Naive thymus-derived CD4-positive, alpha-beta T cell (primary cell): ENCODE results near the gene VPS26B. TPM values are rescaled to one million over a fixed set of nuclear protein-coding genes. Genes with fewer than 3 reads are reported as not detected.

ENCODE experiments used
- ATAC-seq: fragments of 150-1000 bp; cut with Tn5 transposase; 2 replicates; pipeline ENCODE4 v1.10.0; 2021; ENCODE audit warnings: mild to moderate bottlenecking, moderate library complexity
- CTCF ChIA-PET: fragments of 350-600 bp; sonication (Branson Sonifier 250); formaldehyde crosslinking; loops from one replicate; lab custom pipeline; 2021; ENCODE audit warnings: antibody characterized with exemption; lab: Charles Lee
- POLR2A ChIA-PET: fragments of 350-600 bp; sonication (Branson Sonifier 250); formaldehyde crosslinking; loops from one replicate; lab custom pipeline; 2021; ENCODE audit warnings: antibody characterized with exemption, inconsistent platforms; lab: Charles Lee
- DNase-seq, 9 donors: peaks; one replicate each; pipeline versions ENCODE4 v3.0.0 to v3.0.0-alpha.2; 2020 to 2022; ENCODE audit warnings: mixed read lengths in 1 of 9
- H3K27ac ChIP-seq: one replicate; pipeline ENCODE4 v1.7.0; 2013; ENCODE audit warnings: mild to moderate bottlenecking, low read depth, low read length, moderate library complexity
- H3K27me3 ChIP-seq, 2 donors: one replicate each; pipeline ENCODE4 v1.7.0; 2013; ENCODE audit warnings: low read length in 2 of 2, mild to moderate bottlenecking in 2 of 2, moderate library complexity in 2 of 2; ENCODE audit not compliant: control insufficient read depth in 2 of 2, insufficient read depth in 2 of 2
- H3K36me3 ChIP-seq, 3 experiments: 1 replicate in 2 of 3; 2 replicates in 1 of 3; pipeline ENCODE4 v1.7.0; 2013; ENCODE audit warnings: low read length in 3 of 3, mild to moderate bottlenecking in 3 of 3, moderate library complexity in 1 of 3; ENCODE audit not compliant: insufficient read depth in 3 of 3, control insufficient read depth in 2 of 3
- H3K4me1 ChIP-seq, 2 donors: one replicate each; pipeline ENCODE4 v1.7.0; 2013; ENCODE audit warnings: low read length in 2 of 2, mild to moderate bottlenecking in 2 of 2, moderate library complexity in 1 of 2; ENCODE audit not compliant: control insufficient read depth in 2 of 2, insufficient read depth in 2 of 2
- H3K4me3 ChIP-seq: 2 replicates; pipeline ENCODE4 v1.7.0; 2013; ENCODE audit warnings: mild to moderate bottlenecking, low read length
- H3K9me3 ChIP-seq, 3 experiments: 1 replicate in 2 of 3; 2 replicates in 1 of 3; pipeline ENCODE4 v1.7.0; 2013; ENCODE audit warnings: low read length in 3 of 3; ENCODE audit not compliant: control insufficient read depth in 2 of 3
- H3K27ac Mint-ChIP-seq, 9 donors: one replicate each; pipeline ENCODE4 v1.8.0; 2020 to 2022; ENCODE audit warnings: mixed read lengths in 9 of 9, mild to moderate bottlenecking in 8 of 9, moderate library complexity in 5 of 9, inconsistent platforms in 2 of 9
- H3K27me3 Mint-ChIP-seq, 5 donors: one replicate each; pipeline ENCODE4 v1.8.0; 2021 to 2022; ENCODE audit warnings: mixed read lengths in 5 of 5, mild to moderate bottlenecking in 1 of 5
- H3K36me3 Mint-ChIP-seq, 5 donors: one replicate each; pipeline ENCODE4 v1.8.0; 2020 to 2022; ENCODE audit warnings: mixed read lengths in 5 of 5, mild to moderate bottlenecking in 3 of 5, inconsistent platforms in 1 of 5
- H3K4me1 Mint-ChIP-seq, 7 donors: one replicate each; pipeline ENCODE4 v1.8.0; 2020 to 2022; ENCODE audit warnings: mixed read lengths in 7 of 7, mild to moderate bottlenecking in 3 of 7, inconsistent platforms in 1 of 7
- H3K4me3 Mint-ChIP-seq, 10 donors: one replicate each; pipeline ENCODE4 v1.8.0; 2020 to 2022; ENCODE audit warnings: mild to moderate bottlenecking in 10 of 10, mixed read lengths in 10 of 10, moderate library complexity in 6 of 10, inconsistent platforms in 2 of 10
- H3K9me3 Mint-ChIP-seq, 11 donors: one replicate each; pipeline ENCODE4 v1.8.0; 2020 to 2022; ENCODE audit warnings: mixed read lengths in 11 of 11, mild to moderate bottlenecking in 4 of 11, inconsistent platforms in 1 of 11, moderate library complexity in 1 of 11
- intact Hi-C, 2 donors: fragments of 100-400 bp; cut with micrococcal nuclease; formaldehyde crosslinking; loops; one replicate each; pipeline ENCODE4 v1.15.1; 2023
- polyA plus RNA-seq, 2 donors: library from polyadenylated mRNA; unstranded; fragments of 300-500 nt; fragmentation: Illumina TruSeq; gene quantifications; one replicate each; pipeline ENCODE4 v1.2.3, GENCODE V29; 2021
- total RNA-seq, 6 experiments: library from RNA in 5 of 6; stranded (reverse) in 5 of 6; gene quantifications; 1 replicate in 5 of 6; 2 replicates in 1 of 6; pipeline ENCODE4 v1.2.3 and lab custom pipeline; 2021 to 2026

The VPS26B gene
- total and polyA plus RNA-seq, 7 experiments from 2014 or later: 42.6 to 69.2 (median 59.1) TPM

DNA sequence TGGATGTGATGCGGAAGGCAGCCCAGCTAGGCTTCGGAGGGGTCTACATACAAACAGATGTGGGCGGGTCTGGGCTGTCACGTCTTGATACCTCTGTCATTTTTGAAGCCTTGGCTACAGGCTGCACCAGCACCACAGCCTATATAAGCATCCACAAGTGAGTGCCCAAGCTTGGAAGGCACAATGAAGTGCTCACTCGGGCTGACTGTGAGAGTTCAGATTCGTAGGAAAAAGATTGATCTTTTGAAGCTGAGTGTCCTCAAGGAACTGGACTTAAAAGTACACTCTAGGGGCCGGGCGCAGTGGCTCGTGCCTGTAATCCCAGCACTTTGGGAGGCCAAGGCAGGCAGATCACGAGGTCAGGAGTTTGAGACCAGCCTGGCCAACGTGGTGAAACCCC, 32.6 kb downstream of the VPS26B start:
- POLR2A ChIA-PET: interaction anchor here (1.5 kb wide), 1 partner anchor 33 kb away, joined by 4 read pairs; the partner anchor contains the start of genes NCAPD3 and VPS26B

DNA sequence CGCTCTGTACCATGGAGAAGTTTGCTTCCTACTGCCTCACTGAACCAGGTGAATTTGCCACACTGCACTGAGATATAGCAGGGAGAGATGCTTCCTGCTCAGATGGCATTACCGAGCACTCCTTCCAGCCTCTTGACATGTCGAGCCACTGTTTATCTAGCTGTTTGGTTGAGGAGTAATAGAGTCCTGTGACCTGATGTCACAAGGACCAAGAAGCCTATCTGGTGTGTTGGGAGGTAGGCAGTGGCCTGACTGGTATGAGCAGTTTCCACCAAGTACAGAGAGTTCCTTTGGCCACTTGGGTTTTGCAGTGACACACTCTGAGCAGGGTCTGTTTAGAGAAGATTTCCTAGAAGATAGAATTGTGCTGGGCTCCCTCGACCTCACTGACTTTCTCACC, 34.1 kb downstream of the VPS26B start:
- Mint-ChIP-seq H3K27me3 (no peaks in the 10 kb centered on the region), H3K4me3 (no peak overlapping the region), H3K9me3 (no peaks in the 10 kb centered on the region), H3K27ac (peak overlapping the region in 1 of 9 donors; percentile 10), H3K4me1 (peaks cover 11 to 36% (median 18%) of the 10 kb centered on the region in 7 donors), H3K36me3 (peaks cover 0 to 26% (median 9%) of the 10 kb centered on the region in 5 donors)
- Histone ChIP-seq H3K9me3 (no peaks in the 10 kb centered on the region), H3K27me3 (no peaks in the 10 kb centered on the region), H3K4me1 (peaks cover 3 to 8% of the 10 kb centered on the region in 2 donors), H3K27ac (no peak overlapping the region), H3K36me3 (peaks cover 6 to 64% (median 6%) of the 10 kb centered on the region in 3 experiments), H3K4me3 (no peak overlapping the region)
- ATAC-seq (no peak), DNase-seq (no peak)
- intact Hi-C loops: no loop called here
- POLR2A ChIA-PET: no interaction called here
- CTCF ChIA-PET: interaction anchor here (1.2 kb wide), 1 partner anchor 18 kb away, joined by 3 read pairs; the partner anchor contains the start of gene GLB1L3

More for the DNA sequence above, 32.6 kb downstream of the VPS26B start:
- Mint-ChIP-seq H3K4me3 (no peak overlapping the region), H3K9me3 (no peaks in the 10 kb centered on the region), H3K27me3 (no peaks in the 10 kb centered on the region), H3K27ac (no peak overlapping the region), H3K4me1 (peaks cover 17 to 40% (median 30%) of the 10 kb centered on the region in 7 donors), H3K36me3 (peaks cover 0 to 21% (median 9%) of the 10 kb centered on the region in 5 donors)
- no peaks in the 10 kb centered on the region for H3K27me3 ChIP-seq
- H3K4me1 ChIP-seq: peaks cover 7 to 13% of the 10 kb centered on the region in 2 donors
- intact Hi-C loops: no loop called here
- no peak for DNase-seq
- CTCF ChIA-PET: interaction anchor here (1.1 kb wide), 1 partner anchor 103 kb away, joined by 3 read pairs; no protein-coding TSS in a partner anchor
- H3K36me3 ChIP-seq: peaks cover 4 to 52% (median 6%) of the 10 kb centered on the region in 3 experiments
- no peak overlapping the region for H3K27ac ChIP-seq
- no peaks in the 10 kb centered on the region for H3K9me3 ChIP-seq
- no peak for ATAC-seq
- no peak overlapping the region for H3K4me3 ChIP-seq

DNA sequence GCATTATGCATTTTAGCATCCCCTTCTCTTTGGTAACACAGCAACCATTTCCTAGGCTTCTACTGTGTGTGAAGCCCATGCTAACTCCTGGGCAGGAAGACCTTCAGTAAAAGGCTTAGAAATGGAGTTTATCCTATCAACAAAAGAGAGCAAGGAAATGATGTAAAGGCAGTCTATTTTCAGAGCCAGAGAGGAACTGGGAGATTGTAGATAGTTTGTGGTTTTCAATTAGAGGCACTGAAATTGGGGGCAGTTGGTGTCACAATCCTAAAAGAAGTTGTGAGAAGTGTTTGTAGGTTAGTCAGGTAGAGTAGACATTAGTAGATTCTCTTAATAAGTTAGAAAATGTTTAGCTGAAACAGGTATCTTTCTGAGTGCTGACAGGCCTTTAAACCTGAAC, 36.0 kb downstream of the VPS26B start:
- POLR2A ChIA-PET: no interaction called here
- peaks cover 0 to 28% (median 9%) of the 10 kb centered on the region in 5 donors for H3K36me3 Mint-ChIP-seq

DNA sequence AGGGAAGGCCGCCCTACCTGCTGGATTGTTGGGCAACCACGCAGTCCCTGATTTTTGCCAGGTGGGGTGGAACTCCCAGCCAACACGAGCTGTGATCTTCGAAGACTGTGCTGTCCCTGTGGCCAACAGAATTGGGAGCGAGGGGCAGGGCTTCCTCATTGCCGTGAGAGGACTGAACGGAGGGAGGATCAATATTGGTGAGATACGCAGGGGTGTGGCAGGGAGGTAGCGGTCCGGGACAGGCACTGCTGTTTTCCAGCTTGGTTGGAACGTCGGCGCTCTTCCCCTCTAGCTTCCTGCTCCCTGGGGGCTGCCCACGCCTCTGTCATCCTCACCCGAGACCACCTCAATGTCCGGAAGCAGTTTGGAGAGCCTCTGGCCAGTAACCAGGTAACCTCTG, 36.5 kb downstream of the VPS26B start:
- no peaks in the 10 kb centered on the region for H3K9me3 ChIP-seq
- Mint-ChIP-seq H3K27ac (no peak overlapping the region), H3K9me3 (no peaks in the 10 kb centered on the region), H3K4me3 (no peak overlapping the region), H3K4me1 (peaks cover 0 to 27% (median 4%) of the 10 kb centered on the region in 7 donors), H3K27me3 (no peaks in the 10 kb centered on the region), H3K36me3 (peaks cover 0 to 28% (median 9%) of the 10 kb centered on the region in 5 donors)
- ChIA-PET CTCF (interaction anchor here (1.5 kb wide), 1 partner anchor 26 kb away, joined by 3 read pairs; no protein-coding TSS in a partner anchor), POLR2A (interaction anchor here (1.4 to 1.7 kb wide), 2 partner anchors 15 to 35 kb away, joined by 5 to 6 read pairs; partner anchors contain the start of gene GLB1L3)
- H3K27ac ChIP-seq: no peak overlapping the region
- no peaks in the 10 kb centered on the region for H3K27me3 ChIP-seq
- no peak for ATAC-seq
- no peaks in the 10 kb centered on the region for H3K4me1 ChIP-seq
- H3K4me3 ChIP-seq: no peak overlapping the region
- no peak for DNase-seq
- intact Hi-C loops: no loop called here
- peaks cover 6 to 64% (median 6%) of the 10 kb centered on the region in 3 experiments for H3K36me3 ChIP-seq

More for the DNA sequence above, 36.0 kb downstream of the VPS26B start:
- Histone ChIP-seq H3K4me3 (no peak overlapping the region), H3K27me3 (no peaks in the 10 kb centered on the region), H3K36me3 (peaks cover 6 to 64% (median 6%) of the 10 kb centered on the region in 3 experiments), H3K4me1 (no peaks in the 10 kb centered on the region), H3K9me3 (no peaks in the 10 kb centered on the region), H3K27ac (no peak overlapping the region)
- Mint-ChIP-seq H3K27ac (peak overlapping the region in 2 of 9 donors; percentile 44 to 65), H3K27me3 (no peaks in the 10 kb centered on the region), H3K4me3 (no peak overlapping the region), H3K4me1 (peaks cover 0 to 32% (median 7%) of the 10 kb centered on the region in 7 donors), H3K9me3 (no peaks in the 10 kb centered on the region)
- CTCF ChIA-PET: no interaction called here
- intact Hi-C loops: no loop called here
- DNase-seq: no peak
- no peak for ATAC-seq

DNA sequence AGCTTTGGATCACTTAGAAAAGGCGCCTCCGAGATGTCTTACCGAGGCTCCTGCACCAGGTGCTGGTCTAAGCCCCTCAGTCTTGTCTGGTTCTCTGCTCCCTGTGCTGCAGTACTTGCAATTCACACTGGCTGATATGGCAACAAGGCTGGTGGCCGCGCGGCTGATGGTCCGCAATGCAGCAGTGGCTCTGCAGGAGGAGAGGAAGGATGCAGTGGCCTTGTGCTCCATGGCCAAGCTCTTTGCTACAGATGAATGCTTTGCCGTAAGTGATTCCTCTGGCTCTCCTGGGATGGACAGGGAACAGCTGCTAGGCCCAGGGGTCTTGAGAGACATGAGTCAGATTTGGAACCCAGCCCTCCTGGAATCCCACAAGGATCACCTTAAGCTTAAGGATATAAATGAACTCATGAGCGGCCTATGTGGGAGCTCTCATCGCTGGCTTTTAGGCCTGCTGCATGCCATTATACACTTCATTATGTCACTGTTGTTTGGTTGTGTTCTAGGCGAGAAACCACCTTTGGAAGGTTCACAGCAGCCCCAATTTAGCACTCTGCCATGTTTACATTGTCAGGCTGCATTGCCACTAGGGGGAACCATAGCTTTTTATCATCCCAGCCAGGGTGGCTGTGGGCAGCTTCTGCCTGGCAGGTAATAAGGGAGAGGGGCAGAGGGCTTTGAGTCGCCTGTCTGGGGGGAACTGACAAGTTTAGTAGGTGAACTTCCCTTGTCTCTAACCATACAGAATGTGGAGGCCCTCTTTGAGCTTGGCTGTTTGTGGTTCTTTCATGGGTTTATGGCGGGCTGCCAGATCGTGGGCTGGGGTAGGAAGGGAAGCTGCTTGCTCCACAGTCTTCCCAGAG, 37.4 kb downstream of the VPS26B start:
- no peaks in the 10 kb centered on the region for H3K27me3 Mint-ChIP-seq
- ChIA-PET CTCF (interaction anchor here (0.6 to 1.6 kb wide), 6 partner anchors 10 to 55 kb away, joined by 3 to 4 read pairs (median 3); partner anchors contain the start of gene GLB1L3), POLR2A (interaction anchor here (0.7 to 1.7 kb wide), 4 partner anchors 8 to 35 kb away, joined by 3 to 6 read pairs (median 4); partner anchors contain the start of genes ACAD8, GLB1L3 and THYN1)
- DNase-seq (peak in 6 of 9 donors; percentile 37 to 49 (median 48)), ATAC-seq (peak; percentile 74)
- H3K4me3 Mint-ChIP-seq: no peak overlapping the region
- Histone ChIP-seq H3K36me3 (peaks cover 6 to 62% (median 6%) of the 10 kb centered on the region in 3 experiments), H3K27me3 (no peaks in the 10 kb centered on the region), H3K4me3 (no peak overlapping the region), H3K27ac (no peak overlapping the region), H3K4me1 (no peaks in the 10 kb centered on the region), H3K9me3 (no peaks in the 10 kb centered on the region)
- intact Hi-C loops: loop anchor here (1.0 kb wide), 2 partner anchors 8 to 14 kb away; partner anchors contain the start of gene GLB1L3 (in 2 of the 2)
- H3K27ac Mint-ChIP-seq: peak overlapping the region in 1 of 9 donors; percentile 14
- no peaks in the 10 kb centered on the region for H3K9me3 Mint-ChIP-seq
- peaks cover 0 to 32% (median 3%) of the 10 kb centered on the region in 7 donors for H3K4me1 Mint-ChIP-seq
- H3K36me3 Mint-ChIP-seq: peaks cover 0 to 24% (median 10%) of the 10 kb centered on the region in 5 donors
